Inferior parietal cortex (tissue), 1 donor: ENCODE results near the gene PDAP1.
A peak's percentile ranks its signal among the peaks of the same experiment; 100 is the strongest.
"Not testable (repeated sequence)": the region's sequence is repeated elsewhere in the genome, so short reads cannot be mapped to it uniquely, and the experiment has no call there.

Source experiments
- DNase-seq: peaks from one replicate; pipeline ENCODE4 v3.0.0-alpha.2; 2016; ENCODE audit errors: extremely low spot score

Gene PDAP1

GRCh38 chr7:99379043-99379577 lies 29.3 kb downstream of the PDAP1 start:
- DNase-seq: no peak

DNA sequence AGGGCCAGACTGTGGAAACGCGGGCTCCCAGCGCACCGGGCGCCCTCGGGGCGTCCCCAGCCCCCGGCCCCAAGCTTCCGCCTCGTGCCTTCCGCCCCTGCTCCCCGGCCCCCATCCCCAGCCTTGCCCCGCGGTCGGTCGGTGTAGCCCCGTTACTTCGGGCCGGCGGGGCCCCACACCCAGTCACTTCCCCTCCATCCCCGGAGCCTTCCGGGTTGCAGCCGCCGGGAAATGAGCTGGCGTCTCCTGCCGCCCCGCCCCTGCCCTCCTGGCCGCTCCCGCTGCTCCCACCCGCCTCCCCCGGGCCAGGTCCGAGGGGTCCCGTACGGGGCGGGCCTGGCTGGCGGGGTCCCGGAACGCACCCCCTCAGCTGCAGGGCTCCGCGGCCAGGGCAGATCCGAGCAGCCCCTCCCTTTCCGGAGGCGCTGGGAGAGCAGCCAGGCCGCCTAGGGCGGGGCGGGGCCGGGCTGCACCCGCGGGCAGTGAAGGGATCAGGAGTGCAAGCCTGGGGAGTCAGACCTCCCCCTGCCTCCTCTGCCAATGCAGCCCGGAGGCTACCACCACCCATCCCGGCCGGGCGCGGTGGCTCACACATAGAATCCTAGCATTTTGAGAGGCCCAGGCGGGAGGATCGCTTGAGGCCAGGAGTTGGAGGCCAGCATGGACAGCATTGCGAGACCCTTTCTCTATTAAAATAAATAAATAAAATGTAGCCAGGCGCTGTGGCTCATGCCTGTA lies 33.2 kb downstream of the PDAP1 start:
- DNase-seq: peak; percentile 38

DNA sequence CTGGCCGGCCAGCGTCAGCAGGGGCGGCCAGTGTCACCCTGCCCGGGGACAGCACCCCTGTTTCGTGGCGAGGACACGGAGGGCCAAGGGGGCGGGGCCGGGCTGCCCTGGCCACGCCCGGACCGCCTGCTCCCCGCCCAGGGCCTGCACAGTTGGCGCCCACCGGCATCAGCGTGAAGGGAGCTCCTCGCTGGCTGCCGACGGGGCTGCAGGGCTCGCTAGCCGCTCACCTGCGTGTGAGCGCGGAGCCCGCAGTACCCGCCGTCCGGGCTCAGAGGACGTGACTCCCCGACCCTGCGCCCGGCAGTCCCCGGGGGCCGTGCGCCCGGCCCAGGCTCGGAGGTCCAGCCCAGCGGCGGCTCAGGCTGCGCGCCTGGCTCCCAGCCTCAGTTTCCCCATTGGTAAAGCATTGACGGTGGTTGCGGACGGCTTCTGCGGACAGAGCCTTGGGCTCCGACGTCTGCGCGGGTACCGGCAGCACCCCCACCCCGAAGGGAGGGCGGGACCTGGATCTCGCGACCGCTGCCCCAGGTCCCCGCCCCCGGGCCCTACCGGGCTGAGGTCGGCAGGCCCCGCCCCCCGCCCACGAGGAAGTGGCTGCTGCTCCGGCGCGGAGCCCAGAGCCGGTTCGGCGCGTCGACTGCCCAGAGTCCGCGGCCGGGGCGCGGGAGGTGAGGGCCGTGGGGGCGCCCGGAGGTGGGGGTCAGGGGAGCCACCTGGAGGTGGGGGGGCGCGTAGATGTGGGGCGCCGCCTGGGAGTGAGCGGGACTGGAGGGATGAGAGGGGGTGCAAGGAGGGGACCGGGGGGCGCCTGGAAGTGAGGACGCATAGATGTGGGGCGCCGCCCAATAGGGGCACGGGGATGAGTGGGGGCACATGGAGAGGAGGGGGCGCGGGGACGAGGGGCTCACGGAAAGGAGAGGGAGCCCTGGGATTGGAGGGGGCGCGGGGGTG lies 34.0 kb downstream of the PDAP1 start, which contains the start of gene ARPC1B:
ARPC1B (plus strand) TSS at position 620 of the 954 bp plus-strand sequence. CDS start 10,985 bp downstream, outside the sequence.
- no peak for DNase-seq

- no peak for DNase-seq
These were observed 35.0 kb downstream of the PDAP1 start for GRCh38 chr7:99373091-99374066.

GRCh38 chr7:99372275-99373090 lies 35.9 kb downstream of the PDAP1 start:
- no peak for DNase-seq

GRCh38 chr7:99371376-99371920 lies 36.9 kb downstream of the PDAP1 start:
- no peak for DNase-seq

- DNase-seq: no peak
These were observed 38.5 kb downstream of the PDAP1 start for GRCh38 chr7:99369767-99370391.

- no peak for DNase-seq
These were observed 39.5 kb downstream of the PDAP1 start for GRCh38 chr7:99368750-99369389.

DNA sequence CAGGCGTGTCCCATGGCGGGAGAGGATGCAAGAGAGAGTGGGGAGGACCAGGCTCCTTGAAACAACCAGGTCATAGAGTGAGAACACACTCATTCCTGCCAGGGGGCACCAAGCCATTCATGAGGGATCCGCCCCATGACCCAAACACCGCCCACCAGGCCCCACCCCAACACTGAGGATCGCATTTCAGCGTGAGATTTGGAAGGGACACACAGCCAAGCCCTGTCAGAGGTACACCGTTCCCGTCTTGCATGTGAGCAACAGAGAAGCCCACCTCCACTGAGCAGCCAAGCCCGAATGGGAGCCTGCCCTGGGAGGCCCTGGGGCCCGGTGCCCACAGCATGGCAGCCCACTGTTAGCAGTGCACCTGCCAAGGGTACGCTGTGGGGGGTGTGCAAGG lies 41.8 kb downstream of the PDAP1 start:
- DNase-seq: no peak

DNA sequence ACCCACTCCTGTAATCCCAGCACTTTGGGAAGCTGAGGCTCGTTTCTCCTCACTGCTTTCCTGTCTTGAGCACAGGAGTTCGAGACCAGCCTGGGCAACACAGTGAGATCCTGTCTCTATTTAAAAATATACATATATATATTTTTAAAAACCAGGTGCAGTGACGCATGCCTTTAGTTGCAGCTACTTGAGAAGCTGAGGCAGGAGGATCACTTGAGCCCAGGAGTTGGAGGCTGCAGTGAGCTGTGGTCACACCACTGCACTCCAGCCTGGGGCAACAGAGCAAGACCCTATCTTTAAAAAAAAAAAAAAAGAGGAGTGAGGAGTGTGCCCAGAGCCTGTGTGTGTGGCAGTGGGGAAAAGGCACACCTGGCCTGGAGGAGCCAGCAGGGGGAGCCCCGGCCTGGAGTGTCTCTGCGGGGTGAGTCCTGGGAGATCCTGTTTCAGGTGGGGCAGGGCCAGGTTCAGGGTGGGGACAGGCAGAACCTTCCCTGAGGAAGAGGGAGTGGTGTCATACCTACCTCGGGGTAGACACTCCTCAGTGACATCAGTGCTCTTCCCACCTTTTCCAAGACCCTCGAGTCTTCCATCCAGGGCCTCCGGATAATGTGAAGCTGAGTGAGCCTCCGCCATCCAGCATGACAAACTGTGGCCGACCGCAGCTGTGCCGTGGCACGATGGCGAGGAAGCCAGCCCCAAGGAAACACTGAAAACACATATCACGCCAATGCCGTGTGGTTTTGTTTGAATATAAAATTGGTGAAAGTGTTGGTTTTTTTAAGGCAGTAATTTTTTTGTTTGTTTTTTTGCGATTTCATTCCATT lies 42.9 kb downstream of the PDAP1 start:
- DNase-seq: no peak

GRCh38 chr7:99363286-99363685 lies 45.1 kb downstream of the PDAP1 start:
- DNase-seq: no peak

GRCh38 chr7:99362801-99363200 lies 45.6 kb downstream of the PDAP1 start:
- DNase-seq: no peak

GRCh38 chr7:99359465-99360154 lies 48.8 kb downstream of the PDAP1 start:
- no peak for DNase-seq

DNA sequence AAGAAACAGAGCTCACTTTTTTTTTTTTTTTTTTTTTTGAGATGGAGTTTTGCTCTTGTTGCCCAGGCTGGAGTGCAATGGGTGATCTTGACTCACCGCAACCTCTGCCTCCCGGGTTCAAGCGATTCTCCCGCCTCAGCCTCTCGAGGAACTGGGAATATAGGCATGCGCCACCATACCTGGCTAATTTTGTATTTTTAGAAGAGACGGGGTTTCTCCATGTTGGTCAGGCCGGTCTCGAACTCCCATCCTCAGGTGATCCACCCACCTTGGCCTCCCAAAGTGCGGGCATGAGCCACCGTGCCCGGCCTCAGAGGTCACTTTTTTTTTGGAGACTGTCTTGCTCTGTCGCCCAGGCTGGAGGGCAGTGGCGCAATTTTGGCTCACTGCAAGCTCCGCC lies 49.9 kb downstream of the PDAP1 start:
- not testable (repeated sequence) for DNase-seq

GRCh38 chr7:99357701-99358490 lies 50.5 kb downstream of the PDAP1 start:
- no peak for DNase-seq

GRCh38 chr7:99355098-99355497 lies 53.3 kb downstream of the PDAP1 start:
- no peak for DNase-seq

GRCh38 chr7:99352247-99352646 lies 56.1 kb downstream of the PDAP1 start:
- DNase-seq: no peak
